ENCODE results near the gene CREB3L1. TPM values are rescaled to one million over a fixed set of nuclear protein-coding genes. Genes with fewer than 3 reads are reported as not detected.
"Not testable (repeated sequence)": the region's sequence is repeated elsewhere in the genome, so short reads cannot be mapped to it uniquely, and the experiment has no call there.

Gene CREB3L1
- polyA plus RNA-seq, 1 donor, result 40.8 TPM

DNA sequence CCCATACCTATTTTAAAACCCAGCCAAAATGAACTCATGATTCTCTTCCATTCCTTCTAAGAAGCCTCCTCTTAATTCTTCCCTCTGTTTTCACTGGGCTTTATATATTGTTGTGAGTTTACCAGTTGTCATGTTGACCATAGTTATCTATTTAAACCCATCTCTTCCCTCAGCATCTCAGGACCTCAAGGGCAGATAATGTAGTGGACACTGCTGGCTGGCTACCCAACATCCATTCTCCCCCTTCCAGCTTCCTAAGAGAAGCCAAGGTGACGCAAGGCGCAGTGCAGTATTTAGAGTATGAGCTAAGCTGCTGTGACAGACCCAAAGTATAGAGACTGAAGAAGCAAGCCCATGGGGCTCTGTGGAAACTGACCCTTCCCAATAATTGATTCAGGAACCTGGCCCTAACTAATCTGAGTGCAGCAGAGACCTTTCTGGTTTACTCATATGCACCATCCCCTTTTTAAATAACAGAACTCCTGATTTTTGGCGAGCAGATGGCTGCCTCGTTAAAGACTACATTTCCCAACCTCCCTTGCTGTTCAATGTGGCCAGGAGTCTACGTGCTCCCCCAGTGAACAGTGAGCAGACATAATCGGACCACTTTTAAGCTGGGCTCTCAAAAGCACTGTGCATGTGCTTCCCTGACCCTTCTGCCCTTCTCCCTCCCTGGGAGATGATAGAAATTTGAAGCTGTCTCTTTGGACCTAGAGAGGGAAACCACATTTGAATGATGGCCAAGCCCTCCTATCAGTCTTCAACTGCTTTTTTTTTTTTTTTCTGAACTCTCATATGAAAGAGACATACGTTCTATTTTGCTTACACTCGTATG lies 28.1 kb upstream of the CREB3L1 start:
- DNase-seq (ENCODE audit: low read depth), result no peak

GRCh38 chr11:46249938-46250744 lies 27.3 kb upstream of the CREB3L1 start:
- DNase-seq (ENCODE audit: low read depth), result no peak

DNA sequence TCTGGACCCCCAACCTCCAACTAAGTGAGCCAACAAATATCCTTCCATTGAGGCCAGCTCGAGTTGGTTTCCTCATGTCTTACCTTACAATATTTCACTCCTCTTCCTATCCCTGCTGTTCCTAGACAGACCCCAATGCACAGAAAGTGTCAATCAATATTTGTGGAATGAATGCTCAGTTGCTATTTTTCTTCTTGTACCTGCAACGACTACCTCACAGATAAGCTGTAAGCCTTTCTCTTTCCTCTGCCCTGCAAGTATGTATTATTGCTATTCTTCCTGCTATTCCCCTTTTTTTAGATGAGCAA lies 26.8 kb upstream of the CREB3L1 start:
- DNase-seq (ENCODE audit: low read depth), result no peak

GRCh38 chr11:46251954-46252353 lies 25.5 kb upstream of the CREB3L1 start:
- DNase-seq (ENCODE audit: low read depth), result no peak

DNA sequence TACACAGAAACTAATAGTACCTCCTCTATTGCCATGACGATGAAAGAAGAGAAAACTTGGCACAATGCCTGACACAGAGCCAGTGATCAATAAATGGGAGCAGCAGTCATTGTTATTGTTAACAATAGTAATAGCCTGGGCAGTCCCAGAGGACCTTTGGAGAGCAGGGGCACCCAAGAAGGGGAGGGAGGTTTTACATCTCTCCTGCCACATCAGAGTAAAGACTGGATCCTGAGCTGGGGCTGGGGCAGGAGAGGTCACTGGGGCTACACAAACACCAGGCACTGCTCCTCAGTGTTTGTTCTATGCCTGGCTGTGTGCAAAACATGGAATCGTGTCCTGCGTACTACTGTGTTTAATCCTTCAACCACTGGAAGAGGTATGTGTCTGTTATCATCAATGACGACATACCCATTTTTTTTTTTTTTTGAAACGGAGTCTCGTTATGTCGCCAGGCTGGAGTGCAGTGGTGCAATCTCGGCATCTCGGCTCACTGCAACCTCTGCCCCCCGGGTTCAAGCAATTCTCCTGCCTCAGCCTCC lies 25.0 kb upstream of the CREB3L1 start:
- no peak for DNase-seq (ENCODE audit: low read depth)

- no peak for DNase-seq (ENCODE audit: low read depth)
These were observed 24.0 kb upstream of the CREB3L1 start for GRCh38 chr11:46253258-46254132.

DNA sequence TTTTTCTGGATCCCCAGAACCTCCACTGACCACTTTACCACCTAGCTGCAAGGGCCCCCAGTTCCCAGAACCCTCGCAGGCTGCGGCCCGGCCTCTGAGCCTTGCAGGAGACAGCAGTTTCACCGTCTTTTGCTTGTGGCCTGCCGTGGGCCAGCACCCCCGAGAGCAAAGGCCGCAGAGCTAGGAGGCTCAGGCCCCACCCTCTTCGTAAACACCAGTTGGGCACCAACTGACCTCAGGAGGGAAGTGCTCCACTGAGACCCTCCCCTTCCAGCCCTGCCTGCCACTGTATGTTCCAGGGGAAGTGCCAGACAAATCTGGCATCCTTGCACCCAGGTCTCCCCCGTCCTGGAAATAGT lies 23.4 kb upstream of the CREB3L1 start:
- DNase-seq (ENCODE audit: low read depth), result no peak

GRCh38 chr11:46256540-46257001 lies 20.9 kb upstream of the CREB3L1 start:
- no peak for DNase-seq (ENCODE audit: low read depth)

GRCh38 chr11:46259347-46259746 lies 18.1 kb upstream of the CREB3L1 start:
- DNase-seq (ENCODE audit: low read depth), result not testable (repeated sequence)

GRCh38 chr11:46259971-46260560 lies 17.4 kb upstream of the CREB3L1 start:
- no peak for DNase-seq (ENCODE audit: low read depth)

DNA sequence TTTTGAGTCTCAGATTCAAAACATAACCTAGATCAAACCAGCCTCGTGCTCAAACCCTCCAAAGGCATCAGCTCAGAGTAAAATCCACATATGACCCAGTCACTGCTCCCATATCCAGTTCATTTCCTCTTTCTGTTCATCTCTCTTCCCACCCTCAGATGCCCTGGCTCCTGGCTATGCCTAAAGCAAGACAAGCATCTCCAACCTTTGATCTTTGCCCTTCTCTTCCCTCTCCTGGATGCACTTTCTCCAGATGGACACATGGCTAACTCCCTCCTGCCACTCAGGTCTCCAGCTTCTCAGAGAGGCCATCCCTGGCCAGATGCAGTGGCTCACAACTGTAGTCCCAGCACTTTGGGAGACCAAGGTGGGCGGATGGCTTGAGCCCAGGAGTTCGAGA lies 14.3 kb upstream of the CREB3L1 start:
- no peak for DNase-seq (ENCODE audit: low read depth)

GRCh38 chr11:46264030-46264429 lies 13.4 kb upstream of the CREB3L1 start:
- no peak for DNase-seq (ENCODE audit: low read depth)

GRCh38 chr11:46264976-46265375 lies 12.5 kb upstream of the CREB3L1 start:
- no peak for DNase-seq (ENCODE audit: low read depth)

DNA sequence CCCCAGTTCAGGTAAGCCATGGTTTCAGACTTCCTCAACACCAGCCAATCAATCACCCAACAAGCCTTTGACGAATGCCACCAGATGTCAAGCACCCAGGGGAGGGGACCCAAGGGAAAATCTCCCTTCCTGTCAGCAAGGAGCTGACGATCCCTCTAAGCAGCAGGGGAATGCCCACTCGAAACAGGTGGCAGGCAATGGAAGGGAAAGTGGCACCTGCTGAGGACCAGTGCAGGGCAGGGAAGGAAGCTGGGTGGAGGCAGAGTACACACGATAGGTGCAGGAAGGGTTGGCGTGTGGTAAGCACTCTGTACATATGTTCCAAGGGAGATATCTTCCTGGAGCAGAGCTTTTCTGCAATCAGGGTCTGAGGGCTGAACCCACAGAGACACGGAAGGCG lies 11.7 kb upstream of the CREB3L1 start:
- DNase-seq (ENCODE audit: low read depth), result no peak

GRCh38 chr11:46267930-46268329 lies 9.5 kb upstream of the CREB3L1 start:
- no peak for DNase-seq (ENCODE audit: low read depth)

- DNase-seq (ENCODE audit: low read depth), result no peak
These were observed 6.8 kb upstream of the CREB3L1 start for GRCh38 chr11:46270684-46271083.

DNA sequence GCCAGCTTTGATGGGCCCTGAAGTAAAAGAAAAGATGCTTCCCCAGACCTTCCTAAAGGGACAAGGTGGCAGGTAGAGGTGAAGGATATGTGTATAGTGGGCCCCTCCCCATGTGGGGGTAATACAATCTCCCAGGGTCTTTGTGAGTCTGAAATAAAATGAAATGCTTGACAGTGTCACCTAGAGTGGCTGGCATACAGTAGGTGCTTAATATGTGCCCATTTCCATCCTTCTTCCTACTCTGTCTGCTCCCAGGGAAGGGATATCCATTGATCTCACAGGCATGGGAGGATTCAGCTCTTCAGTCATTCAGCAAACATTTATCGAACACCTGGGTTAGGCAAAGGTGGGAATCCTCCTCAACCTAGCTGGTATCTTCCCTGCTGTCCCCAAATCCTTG lies 6.1 kb upstream of the CREB3L1 start:
- DNase-seq (ENCODE audit: low read depth), result no peak

GRCh38 chr11:46271875-46272815 lies 5.3 kb upstream of the CREB3L1 start:
- no peak for DNase-seq (ENCODE audit: low read depth)

DNA sequence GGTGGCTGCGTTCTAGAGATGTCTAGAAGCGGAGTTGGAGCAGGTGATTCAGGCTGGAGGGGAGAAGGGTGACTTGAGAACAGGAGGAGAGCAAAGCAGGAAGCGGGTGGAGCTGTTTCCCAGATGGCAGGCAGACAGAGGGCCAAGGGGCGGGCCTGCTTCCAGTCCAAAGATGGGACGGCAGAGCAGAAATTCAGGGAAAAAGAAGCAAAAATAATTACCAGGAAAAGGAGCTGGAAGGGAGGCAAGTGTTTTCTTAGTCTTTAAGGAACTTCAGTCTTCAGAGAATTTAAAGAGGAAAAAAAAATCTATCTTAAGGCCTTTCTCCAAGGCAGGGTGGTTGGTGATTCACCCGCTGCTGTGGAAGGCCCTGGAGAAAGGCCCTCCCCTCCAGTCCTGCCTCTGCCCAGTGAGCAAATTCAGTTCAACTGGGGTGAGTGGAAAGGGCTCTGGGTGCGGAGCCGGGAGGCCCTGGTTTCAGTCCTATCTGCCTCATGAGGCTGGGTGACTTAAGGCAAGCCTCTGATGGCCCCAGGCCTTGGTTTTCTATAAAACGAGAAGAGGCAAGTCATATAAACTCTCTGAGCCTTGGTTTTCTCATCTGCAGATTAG lies 4.5 kb upstream of the CREB3L1 start:
- DNase-seq (ENCODE audit: low read depth), result no peak

Measured in forelimb muscle (tissue), 1 donor.